ENCODE measurements around the gene FAR2. TPM values are rescaled to one million over a fixed set of nuclear protein-coding genes. Genes with fewer than 3 reads are reported as not detected.

FAR2 gene
- total RNA-seq, 1 donor from 2014 or later: 19.5 TPM

DNA sequence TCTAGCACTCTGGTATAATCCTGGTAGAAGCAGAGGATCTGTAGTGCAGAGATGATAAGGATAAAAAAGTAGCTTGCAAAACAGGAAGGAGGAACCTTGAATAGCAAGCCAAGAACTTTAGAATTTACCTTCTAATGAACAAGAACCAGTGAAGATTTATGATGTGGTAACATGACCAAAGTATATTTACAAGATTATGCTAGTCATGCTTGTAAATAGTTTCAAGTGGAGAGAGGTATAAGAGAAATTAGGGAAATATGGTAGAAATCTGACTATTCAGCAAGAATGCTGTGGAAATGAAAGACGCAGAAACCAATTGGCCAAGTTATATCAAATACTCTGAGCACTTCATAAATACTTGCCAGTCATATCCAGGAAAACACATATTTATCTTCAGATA lies 184.1 kb downstream of the FAR2 start:
- Histone ChIP-seq H4K20me1 (ENCODE audit: low read depth) (no peaks in the 10 kb centered on the region), H3F3A (ENCODE audit: low read depth) (no peaks in the 10 kb centered on the region)
- no peaks in the 10 kb centered on the region for H3K36me3 Mint-ChIP-seq

DNA sequence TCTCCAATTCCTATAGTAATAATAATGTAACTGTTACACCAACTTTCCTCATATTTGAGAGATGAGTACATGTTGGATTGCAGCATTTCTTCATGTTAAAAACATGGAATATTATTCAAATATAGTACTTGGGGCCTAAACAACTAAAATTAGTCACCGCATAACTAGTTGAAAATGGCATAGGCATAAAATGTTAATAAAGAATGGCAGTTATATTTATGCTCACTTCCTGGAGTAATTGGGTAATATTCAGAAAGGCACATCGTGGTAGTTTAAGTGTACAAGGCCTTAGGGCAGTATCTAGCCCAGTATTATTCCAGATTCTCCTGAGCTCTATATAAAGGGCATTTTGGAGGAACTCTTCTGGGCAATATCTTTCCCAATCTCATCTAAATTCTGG lies 185.9 kb downstream of the FAR2 start:
- H4K20me1 ChIP-seq (ENCODE audit: low read depth): no peaks in the 10 kb centered on the region
- Mint-ChIP-seq H3K4me1 (no peaks in the 10 kb centered on the region), H3K36me3 (no peaks in the 10 kb centered on the region), H3K9me3 (no peaks in the 10 kb centered on the region), H3K27me3 (ENCODE audit: insufficient read depth, low read depth) (no peaks in the 10 kb centered on the region), H3K4me3 (no peak overlapping the region), H3K27ac (no peak overlapping the region)
- no peak overlapping the region for H3K4me2 ChIP-seq
- H3K36me3 ChIP-seq: no peaks in the 10 kb centered on the region
- DNase-seq (ENCODE audit: low spot score): no peak
- no peaks in the 10 kb centered on the region for H3K4me1 ChIP-seq
- no peaks in the 10 kb centered on the region for H3K79me2 ChIP-seq (ENCODE audit: low read depth)
- TF ChIP-seq EZH2 (IDR thresholded peaks at IDR 0.05): no peak
- TF ChIP-seq EZH2phosphoT487 (IDR thresholded peaks at IDR 0.05): no peak
- TF ChIP-seq, protein P1, sequence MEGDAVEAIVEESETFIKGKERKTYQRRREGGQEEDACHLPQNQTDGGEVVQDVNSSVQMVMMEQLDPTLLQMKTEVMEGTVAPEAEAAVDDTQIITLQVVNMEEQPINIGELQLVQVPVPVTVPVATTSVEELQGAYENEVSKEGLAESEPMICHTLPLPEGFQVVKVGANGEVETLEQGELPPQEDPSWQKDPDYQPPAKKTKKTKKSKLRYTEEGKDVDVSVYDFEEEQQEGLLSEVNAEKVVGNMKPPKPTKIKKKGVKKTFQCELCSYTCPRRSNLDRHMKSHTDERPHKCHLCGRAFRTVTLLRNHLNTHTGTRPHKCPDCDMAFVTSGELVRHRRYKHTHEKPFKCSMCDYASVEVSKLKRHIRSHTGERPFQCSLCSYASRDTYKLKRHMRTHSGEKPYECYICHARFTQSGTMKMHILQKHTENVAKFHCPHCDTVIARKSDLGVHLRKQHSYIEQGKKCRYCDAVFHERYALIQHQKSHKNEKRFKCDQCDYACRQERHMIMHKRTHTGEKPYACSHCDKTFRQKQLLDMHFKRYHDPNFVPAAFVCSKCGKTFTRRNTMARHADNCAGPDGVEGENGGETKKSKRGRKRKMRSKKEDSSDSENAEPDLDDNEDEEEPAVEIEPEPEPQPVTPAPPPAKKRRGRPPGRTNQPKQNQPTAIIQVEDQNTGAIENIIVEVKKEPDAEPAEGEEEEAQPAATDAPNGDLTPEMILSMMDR (IDR thresholded peaks at IDR 0.05): no peak
- no peaks in the 10 kb centered on the region for H3K9me3 ChIP-seq (ENCODE audit: low read depth)
- H3K9ac ChIP-seq: no peak overlapping the region
- H3F3A ChIP-seq (ENCODE audit: low read depth): no peaks in the 10 kb centered on the region
- H3K4me3 ChIP-seq: no peak overlapping the region
- H3K27ac ChIP-seq: no peak overlapping the region
- H3K27me3 ChIP-seq: no peaks in the 10 kb centered on the region
- no peak overlapping the region for H2AFZ ChIP-seq (replicated peaks)

More for the DNA sequence above, 184.1 kb downstream of the FAR2 start:
- no peaks in the 10 kb centered on the region for H3K4me1 Mint-ChIP-seq
- H3K9me3 Mint-ChIP-seq: no peaks in the 10 kb centered on the region
- Histone ChIP-seq H3K27ac (no peak overlapping the region), H2AFZ (replicated peaks) (no peak overlapping the region), H3K27me3 (no peaks in the 10 kb centered on the region), H3K79me2 (ENCODE audit: low read depth) (no peaks in the 10 kb centered on the region), H3K9me3 (ENCODE audit: low read depth) (no peaks in the 10 kb centered on the region), H3K9ac (no peak overlapping the region), H3K4me2 (no peak overlapping the region), H3K4me3 (no peak overlapping the region), H3K4me1 (no peaks in the 10 kb centered on the region), H3K36me3 (no peaks in the 10 kb centered on the region)
- DNase-seq (ENCODE audit: low spot score): no peak
- no peak overlapping the region for H3K4me3 Mint-ChIP-seq
- TF ChIP-seq, protein P1 (IDR thresholded peaks at IDR 0.05): no peak
- TF ChIP-seq EZH2 (IDR thresholded peaks at IDR 0.05) (no peak), EZH2phosphoT487 (IDR thresholded peaks at IDR 0.05) (no peak)
- no peak overlapping the region for H3K27ac Mint-ChIP-seq
- H3K27me3 Mint-ChIP-seq (ENCODE audit: insufficient read depth, low read depth): no peaks in the 10 kb centered on the region

DNA sequence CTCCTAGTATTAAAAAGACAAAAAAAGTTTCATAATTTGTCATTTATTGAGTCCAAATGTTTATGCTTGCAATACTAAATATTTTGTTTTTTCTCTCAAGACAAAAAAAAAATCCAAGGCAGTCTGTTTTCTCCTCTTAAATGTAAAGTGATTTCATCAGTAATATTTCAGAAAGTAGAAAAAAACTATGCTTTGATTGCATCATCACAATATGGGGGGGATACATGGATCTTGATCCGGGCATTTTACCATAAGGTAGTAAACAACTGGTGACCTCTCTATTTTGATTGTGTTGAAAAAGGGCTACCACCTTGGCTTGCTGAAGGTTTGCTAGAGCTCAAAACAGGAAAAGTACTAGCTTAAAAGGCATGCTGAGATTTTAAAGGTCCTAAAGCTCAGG lies 188.2 kb downstream of the FAR2 start:
- no peaks in the 10 kb centered on the region for H3F3A ChIP-seq (ENCODE audit: low read depth)
- Mint-ChIP-seq H3K36me3 (peaks cover 7% of the 10 kb centered on the region), H3K27ac (no peak overlapping the region), H3K4me1 (no peaks in the 10 kb centered on the region), H3K4me3 (no peak overlapping the region), H3K9me3 (no peaks in the 10 kb centered on the region), H3K27me3 (ENCODE audit: insufficient read depth, low read depth) (no peaks in the 10 kb centered on the region)
- no peaks in the 10 kb centered on the region for H4K20me1 ChIP-seq (ENCODE audit: low read depth)
- no peak overlapping the region for H3K9ac ChIP-seq
- H3K27me3 ChIP-seq: no peaks in the 10 kb centered on the region
- DNase-seq (ENCODE audit: low spot score): no peak
- H3K79me2 ChIP-seq (ENCODE audit: low read depth): no peaks in the 10 kb centered on the region
- no peak overlapping the region for H3K4me3 ChIP-seq
- peaks cover 7% of the 10 kb centered on the region for H3K36me3 ChIP-seq
- H3K9me3 ChIP-seq (ENCODE audit: low read depth): no peaks in the 10 kb centered on the region
- no peak overlapping the region for H3K27ac ChIP-seq
- TF ChIP-seq, protein P1 (IDR thresholded peaks at IDR 0.05): no peak
- TF ChIP-seq EZH2 (IDR thresholded peaks at IDR 0.05) (no peak), EZH2phosphoT487 (IDR thresholded peaks at IDR 0.05) (no peak)
- H2AFZ ChIP-seq (replicated peaks): no peak overlapping the region
- no peaks in the 10 kb centered on the region for H3K4me1 ChIP-seq
- no peak overlapping the region for H3K4me2 ChIP-seq

Measured in neural progenitor cell (in vitro differentiated cells).